NCI-H446 treated with DMSO at 0.1 percent for 48 hours (cell line): ENCODE data around the gene FBXW7.

Source experiments
- DNase-seq: peaks from one replicate; lab custom pipeline; 2025; lab: John Stamatoyannopoulos, UW

Gene FBXW7

GRCh38 chr4:152328582-152328981 is 207.3 kb downstream of the FBXW7 start:
- no peak for DNase-seq

DNA sequence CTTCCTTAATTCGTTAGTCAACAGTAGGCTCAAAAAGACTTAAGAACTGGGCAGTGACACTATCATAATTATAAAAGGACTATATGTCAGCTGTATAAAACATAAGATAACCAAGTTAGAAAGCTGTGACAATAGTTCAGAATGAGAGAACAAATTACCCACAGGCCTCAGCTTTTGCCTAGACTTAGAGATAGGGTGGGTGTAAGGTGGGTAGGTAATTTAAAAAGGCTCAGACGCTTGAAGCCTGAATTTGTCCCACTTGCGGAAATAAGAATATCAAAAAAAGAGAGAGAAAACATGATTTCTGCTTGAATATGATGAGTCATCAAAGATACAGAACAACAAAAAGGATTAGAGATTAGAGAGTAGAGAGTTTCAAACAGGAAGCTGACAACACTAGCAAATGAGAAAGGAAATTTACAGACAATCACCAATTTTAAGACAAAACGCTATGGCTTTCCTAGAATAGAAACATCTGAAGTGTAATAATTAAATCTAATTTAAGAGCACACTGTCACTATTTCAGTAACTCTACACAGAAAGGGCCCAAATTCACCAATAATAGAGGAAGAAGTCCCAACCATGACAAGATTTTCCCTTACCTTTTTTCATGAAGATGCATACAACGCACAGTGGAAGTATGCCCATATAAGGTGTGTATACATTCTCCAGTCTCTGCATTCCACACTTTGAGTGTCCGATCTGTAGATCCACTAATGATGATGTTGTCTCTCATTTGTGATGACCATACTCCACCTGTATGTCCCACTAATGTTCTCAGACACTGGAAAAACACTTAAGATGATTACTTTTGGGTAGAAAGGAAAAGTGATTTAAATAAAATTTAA is 208.1 kb downstream of the FBXW7 start:
- no peak for DNase-seq

DNA sequence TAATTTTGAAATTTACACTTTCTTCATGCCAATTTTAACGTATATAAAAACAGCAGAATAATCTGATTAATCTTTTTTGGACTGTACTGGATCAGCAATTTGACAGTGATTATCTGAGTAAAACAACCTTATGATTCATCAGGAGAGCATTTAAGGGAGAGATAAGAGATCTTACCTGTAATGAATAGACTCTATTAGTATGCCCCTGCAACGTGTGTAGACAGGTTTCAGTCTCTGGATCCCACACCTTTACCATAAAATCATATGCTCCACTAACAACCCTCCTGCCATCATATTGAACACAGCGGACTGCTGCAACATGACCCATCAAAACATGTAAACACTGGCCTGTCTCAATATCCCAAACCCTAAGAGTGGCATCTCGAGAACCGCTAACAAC is 210.1 kb downstream of the FBXW7 start:
- DNase-seq = no peak

- no peak for DNase-seq
Measured at GRCh38 chr4:152323221-152323620, 212.7 kb downstream of the FBXW7 start.

GRCh38 chr4:152322656-152323055 is 213.2 kb downstream of the FBXW7 start:
- DNase-seq = no peak

- DNase-seq = no peak
Measured at GRCh38 chr4:152321923-152322322, 214.0 kb downstream of the FBXW7 start.

DNA sequence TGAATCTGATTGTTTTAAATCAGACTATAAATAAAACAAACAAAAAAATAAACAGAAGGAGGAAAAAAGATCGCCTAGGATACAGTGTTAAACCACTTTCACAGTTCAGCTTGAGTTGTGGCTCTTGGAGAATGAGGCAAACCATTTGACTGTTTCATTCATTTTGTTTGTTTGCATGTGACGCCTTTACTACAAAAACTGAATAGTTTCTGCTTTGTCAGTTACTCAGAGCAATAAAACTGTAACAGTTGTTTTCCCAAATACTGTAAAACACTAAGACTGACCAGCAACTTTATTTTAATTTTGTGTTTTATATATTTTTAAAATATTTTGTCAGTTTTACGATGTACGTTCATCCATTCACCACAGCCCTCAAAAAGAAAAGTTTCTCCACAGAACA is 214.5 kb downstream of the FBXW7 start:
- no peak for DNase-seq

- DNase-seq = no peak
Measured at GRCh38 chr4:152316969-152317368, 218.9 kb downstream of the FBXW7 start.

GRCh38 chr4:152310257-152310656 is 225.6 kb downstream of the FBXW7 start:
- no peak for DNase-seq

GRCh38 chr4:152309418-152309817 is 226.5 kb downstream of the FBXW7 start:
- no peak for DNase-seq

GRCh38 chr4:152308951-152309350 is 226.9 kb downstream of the FBXW7 start:
- DNase-seq = no peak

GRCh38 chr4:152307669-152308068 is 228.2 kb downstream of the FBXW7 start:
- no peak for DNase-seq

DNA sequence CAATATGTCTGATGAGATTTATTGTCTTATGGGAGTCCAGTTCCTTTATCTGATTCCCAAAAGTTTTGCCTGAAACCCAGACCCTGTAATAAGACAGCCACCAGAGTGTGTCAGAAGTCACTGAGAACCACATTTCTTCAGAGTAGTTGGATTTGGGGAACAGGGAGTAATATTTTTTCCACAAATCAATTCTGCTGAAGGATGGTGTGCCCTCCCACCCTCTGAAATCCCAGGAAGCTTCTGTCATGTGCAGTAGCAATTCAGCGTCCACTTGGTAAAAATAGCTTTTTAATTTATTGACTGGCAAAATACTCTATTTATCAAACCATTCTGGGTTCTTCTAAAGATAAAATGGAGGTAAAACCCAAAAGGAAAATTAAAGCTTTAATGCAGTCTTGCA is 229.4 kb downstream of the FBXW7 start:
- no peak for DNase-seq

DNA sequence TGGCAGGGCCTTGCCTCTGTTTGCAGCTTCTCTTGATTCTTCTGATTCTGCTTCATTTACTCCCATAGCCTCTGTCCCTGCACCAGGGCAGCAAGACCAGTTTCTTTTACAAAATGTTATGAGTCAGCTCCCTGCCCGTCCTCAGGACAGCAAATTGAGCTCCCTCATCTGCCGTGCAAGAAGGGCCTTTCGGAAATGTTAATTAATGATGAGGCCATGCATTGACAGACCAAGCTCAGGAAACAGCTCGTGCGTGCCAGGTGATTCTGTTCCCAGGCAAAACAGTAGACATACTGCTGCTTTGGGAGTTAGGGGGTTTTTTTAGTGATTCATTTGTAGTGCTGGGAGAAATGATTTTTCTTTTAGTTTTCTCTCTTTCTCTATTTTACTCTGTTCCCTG is 231.7 kb downstream of the FBXW7 start:
- DNase-seq = no peak

DNA sequence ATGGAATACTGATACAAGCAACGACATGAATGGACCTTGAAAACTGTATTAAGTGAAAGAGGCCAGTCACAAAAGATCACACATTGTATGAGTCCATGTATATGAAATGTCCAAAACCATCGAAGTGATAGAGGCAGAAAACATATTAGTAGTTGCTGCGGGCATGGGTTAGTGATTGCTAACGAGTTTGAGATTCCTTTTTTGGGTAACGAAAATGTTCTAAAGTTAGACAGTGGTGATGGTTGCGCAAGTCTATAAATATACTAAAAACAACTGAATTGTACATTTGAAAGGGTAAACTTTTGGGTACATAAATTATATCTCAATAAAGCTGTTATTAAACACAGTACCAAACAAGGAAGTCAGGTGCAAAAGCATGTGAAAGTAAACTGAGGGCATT is 234.5 kb downstream of the FBXW7 start:
- DNase-seq = no peak

DNA sequence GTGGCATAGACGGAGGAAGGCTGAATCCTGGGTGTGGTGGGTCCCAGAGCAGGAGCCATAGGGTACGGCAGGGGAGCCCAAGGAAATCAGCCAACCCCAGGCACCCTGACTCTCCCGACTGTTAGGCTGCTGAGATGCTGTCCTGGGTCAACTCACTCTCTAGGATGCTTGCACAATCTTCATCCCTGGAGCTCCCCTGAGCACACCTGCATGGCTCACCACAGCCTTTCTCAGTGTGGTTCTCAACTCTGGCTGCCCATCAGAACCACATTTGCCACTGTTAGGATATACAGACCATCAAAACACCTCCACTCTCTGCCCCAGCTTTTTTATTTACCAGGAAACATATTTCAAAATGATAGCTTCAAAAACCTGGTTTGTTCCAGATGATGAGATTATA is 236.3 kb downstream of the FBXW7 start:
- no peak for DNase-seq

- DNase-seq = no peak
Measured at GRCh38 chr4:152296386-152296785, 239.5 kb downstream of the FBXW7 start.

- DNase-seq = no peak
Measured at GRCh38 chr4:152294765-152295164, 241.1 kb downstream of the FBXW7 start.

DNA sequence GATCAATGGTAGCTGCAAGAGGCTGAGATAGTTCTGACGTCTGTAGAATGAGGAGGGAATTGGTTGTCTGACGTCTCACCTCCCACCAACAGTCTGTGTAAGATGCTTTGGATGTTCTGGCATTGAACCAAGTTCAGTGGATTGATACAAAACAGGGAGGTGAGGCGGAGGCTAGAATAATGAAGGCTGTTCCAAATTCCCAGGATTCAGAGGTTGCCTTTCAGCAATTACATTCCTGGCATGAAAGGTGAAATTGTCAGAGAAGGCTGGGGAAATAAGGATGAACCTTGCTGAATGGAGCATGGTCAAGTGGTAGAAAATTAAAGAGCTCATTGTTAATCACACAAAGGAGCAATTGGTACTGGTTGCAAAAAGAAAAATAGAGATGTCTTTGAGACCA is 241.6 kb downstream of the FBXW7 start:
- DNase-seq = no peak

- no peak for DNase-seq
Measured at GRCh38 chr4:152293527-152293926, 242.4 kb downstream of the FBXW7 start.

- DNase-seq = no peak
Measured at GRCh38 chr4:152290366-152290921, 245.4 kb downstream of the FBXW7 start.

GRCh38 chr4:152289941-152290340 is 246.0 kb downstream of the FBXW7 start:
- no peak for DNase-seq

DNA sequence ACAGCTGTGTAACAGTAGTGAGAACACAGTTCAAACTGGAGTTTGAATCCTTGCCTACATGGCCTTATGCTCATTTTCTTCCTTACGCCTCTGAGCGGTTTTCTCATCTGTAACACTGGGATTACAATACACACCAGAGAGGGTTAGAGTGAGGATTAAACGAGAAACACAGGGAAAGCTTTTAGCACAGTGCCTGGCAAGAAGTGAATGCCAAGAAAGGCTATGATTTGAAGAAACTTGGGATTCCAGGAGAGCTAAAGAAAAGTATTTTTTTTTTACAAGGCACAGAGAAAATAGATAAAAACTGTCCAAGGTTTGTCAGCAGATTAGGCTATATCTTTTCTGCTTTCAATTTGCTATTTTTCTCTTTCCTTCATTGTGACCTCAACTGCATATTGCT is 246.4 kb downstream of the FBXW7 start:
- no peak for DNase-seq
